GM12801 (cell line): ENCODE measurements around the gene FN3K.

Experiments
- TF ChIP-seq, protein P1 (sequence below): IDR thresholded peaks from one replicate; pipeline ENCODE4 v1.5.1; 2011; ENCODE audit warnings: control low read depth; ENCODE audit not compliant: insufficient read length; ENCODE audit errors: extremely low read depth

FN3K gene

DNA sequence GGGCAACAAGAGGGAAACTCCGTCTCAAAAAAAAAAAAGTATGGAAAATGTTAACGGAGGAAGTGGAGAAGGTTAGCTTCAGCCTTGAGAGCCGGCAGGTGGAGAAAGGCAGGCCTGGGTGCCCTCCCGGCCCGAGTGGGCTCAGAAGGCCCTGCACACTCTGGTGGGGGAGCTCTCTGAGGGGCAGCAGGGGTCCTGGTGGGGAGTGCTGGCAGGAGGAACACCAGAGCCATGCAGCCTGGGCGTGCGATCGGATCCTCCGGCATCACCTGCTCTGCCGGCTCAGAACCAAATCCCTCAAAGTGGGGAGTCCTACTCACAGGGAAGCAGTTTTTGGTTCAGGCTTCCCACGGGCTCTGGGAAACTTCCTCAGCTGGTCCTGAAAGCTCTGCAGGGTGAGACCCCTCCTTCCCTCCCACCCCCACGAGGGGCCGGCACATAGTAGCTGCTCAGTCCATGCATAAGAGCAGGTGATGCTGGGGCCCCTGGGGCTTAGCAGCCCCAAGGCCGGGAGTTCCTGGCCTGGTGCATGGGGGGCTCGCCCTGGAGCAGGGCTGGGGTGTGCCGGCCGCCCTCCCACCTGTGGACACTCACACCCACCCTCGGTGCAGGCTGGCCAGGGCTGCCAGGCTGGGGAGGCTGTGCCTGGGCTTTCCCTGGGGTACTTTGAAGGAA, 1.2 kb downstream of the FN3K start:
- TF ChIP-seq, protein P1, sequence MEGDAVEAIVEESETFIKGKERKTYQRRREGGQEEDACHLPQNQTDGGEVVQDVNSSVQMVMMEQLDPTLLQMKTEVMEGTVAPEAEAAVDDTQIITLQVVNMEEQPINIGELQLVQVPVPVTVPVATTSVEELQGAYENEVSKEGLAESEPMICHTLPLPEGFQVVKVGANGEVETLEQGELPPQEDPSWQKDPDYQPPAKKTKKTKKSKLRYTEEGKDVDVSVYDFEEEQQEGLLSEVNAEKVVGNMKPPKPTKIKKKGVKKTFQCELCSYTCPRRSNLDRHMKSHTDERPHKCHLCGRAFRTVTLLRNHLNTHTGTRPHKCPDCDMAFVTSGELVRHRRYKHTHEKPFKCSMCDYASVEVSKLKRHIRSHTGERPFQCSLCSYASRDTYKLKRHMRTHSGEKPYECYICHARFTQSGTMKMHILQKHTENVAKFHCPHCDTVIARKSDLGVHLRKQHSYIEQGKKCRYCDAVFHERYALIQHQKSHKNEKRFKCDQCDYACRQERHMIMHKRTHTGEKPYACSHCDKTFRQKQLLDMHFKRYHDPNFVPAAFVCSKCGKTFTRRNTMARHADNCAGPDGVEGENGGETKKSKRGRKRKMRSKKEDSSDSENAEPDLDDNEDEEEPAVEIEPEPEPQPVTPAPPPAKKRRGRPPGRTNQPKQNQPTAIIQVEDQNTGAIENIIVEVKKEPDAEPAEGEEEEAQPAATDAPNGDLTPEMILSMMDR: no peak

DNA sequence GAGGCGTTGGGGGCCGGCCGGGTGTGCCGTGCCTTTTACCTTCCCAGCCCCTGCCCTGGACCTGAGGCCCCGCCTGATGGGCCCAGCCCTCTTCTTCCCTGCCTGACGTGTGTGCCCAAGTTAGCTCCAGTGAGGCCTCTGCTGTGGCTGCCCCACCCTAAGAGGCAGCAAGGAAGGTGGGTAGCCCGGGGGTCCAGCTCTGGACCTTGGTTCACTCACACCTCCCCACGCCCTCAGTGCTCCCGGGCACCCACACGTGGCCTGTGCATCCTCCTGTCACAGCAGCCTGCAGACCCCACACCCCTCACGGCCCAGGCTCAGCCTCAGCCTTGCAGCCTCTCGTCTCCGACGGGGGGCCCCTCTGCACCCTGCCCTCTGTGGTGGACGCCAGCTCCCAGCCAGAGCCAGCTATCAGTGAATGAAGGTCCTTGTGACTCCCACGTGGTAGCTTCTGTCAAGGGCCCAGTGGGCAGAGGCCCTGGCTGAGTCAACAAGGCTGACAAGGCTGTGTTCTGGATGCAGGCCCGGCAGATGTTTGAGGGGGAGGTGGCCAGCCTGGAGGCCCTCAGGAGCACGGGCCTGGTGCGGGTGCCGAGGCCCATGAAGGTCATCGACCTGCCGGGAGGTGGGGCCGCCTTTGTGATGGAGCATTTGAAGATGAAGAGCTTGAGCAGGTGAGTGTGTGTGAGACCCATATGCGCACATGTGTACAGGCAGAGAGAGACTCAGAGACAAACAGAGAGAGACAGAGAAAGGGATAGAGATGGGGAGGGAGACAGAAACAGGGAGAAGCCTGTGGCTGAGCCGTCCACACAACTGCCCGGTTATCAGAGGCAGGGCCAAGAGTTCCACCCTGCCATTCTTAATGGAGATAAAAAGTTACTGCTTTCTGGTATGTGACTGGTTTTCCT, 2.8 kb downstream of the FN3K start:
- TF ChIP-seq, protein P1: no peak

DNA sequence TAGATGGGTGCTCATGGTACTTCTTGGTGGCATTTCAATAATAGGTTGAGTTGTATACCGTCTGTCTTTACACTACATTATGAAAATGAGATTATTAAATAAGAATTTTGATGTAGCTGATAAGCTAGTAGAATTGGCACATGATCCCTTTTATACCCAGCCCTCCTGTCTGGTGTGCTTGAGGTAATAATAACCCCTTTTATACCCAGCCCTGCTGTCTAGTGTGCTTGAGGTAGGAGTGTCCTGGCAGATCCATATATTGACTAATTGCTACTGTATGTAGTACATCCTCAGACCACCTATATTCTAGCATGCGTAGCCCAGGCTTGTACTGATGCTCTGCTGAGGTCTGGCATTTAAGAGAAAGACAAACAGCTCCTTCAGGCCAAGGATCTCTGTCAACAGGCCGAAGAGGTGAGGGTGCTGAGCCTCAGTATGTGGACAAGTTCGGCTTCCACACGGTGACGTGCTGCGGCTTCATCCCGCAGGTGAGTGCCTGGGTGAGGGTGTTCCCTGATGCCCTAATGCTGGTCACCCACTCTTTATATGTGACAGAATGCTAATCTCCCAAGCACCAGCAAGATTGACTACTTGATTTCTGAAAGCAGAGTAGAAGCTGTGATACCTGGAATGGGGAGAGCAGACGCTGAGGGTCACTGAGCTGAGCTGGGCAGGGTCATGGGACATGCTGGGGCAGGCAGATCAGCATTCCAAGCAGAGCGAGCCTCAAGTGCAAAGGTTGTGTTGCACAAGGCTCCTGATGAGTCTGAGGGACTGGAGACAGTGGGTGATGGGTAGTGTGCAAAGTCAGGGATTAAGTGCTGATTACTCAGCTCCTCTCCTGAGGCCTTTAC, 5.7 kb downstream of the FN3K start:
- TF ChIP-seq, protein P1: no peak

DNA sequence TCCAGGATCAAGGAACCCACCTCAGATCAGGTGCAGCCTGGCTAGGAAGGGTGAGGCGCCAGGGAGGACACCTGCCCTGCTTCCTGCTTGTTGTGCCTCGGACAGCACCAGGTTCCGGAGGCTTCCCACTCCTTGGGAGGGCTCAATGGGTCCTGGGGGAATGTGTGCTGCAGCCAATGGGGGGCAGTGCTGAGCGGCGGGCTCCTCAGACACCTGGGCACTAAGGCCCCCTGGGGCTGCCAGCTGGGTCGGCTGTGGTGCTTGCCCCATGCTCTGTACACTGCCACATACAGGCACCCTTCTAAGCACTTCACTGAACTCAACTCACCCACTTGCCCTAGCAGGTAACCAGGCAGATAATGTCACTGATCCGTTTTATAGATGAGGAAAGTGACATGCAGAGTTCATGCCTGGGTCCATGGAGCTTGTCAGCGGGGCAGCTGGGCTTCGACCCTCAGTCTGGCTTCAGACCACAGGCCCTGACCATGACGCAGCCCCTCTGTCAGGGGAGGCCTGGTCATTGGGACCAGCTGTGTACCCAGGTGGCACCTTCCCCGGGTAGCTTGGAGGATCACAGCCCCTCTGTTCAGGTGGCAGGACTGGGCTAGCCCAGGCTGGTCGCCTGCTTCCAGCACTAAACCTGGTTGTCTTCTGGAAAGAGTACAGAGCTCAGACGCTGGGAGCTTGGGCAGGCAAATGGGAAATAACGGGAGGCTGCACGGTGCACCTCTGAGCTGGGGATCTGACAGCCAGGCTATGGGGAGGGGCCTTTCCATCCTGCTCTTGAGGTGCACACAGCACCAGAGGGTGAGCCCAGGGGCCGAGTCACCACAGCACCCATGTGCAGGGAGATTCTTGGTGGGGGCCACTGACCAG, 8.2 kb downstream of the FN3K start:
- TF ChIP-seq, protein P1: no peak

DNA sequence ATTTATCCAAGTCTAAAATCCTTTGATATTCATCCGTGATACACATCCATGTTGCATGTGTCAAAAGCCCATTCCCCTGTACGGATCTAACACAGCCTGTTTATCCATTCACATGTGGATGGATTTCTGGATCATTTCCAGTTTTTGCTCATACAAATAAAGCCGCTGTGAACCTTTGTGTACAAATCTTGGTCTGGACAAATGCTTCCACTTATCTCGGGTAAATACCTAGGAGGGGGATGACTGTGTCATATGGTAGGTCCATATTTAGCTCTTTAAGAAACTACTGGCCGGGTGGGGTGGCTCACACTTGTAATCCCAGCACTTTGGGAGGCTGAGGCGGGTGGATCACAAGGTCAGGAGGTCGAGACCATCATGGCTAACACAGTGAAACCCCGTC, 10.1 kb downstream of the FN3K start:
- TF ChIP-seq, protein P1: no peak

DNA sequence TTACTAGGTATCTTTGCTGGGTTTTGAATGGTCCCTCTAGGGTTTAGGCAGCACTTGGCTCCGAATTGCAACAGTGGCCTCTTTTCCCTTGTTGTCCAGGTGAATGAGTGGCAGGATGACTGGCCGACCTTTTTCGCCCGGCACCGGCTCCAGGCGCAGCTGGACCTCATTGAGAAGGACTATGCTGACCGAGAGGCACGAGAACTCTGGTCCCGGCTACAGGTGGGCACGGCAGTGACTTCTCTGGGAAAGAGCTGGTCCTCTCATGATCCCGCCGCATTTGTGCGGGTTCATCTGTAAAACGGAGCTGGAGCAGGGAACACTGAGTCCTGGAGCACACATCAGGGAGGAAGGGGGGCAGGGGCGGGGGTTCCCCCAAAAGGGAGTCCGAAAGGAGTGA, 13.3 kb downstream of the FN3K start:
- TF ChIP-seq, protein P1: no peak
